OCI-LY3 (cell line): ENCODE data around the gene R3HDML.

ENCODE experiments used
- H2AFZ ChIP-seq: fragments of 200-600, 300-600 bp; shearing (Covaris generic); 2 replicates; pipeline ENCODE4 v1.6.0; 2014; ENCODE audit warnings: antibody characterized with exemption, low read depth, low read length
- H3K27ac ChIP-seq: fragments of 200-600, 300-600 bp; sonication (generic); 2 replicates; pipeline ENCODE4 v1.5.1; 2014; ENCODE audit warnings: mild to moderate bottlenecking, low read length, moderate library complexity, mixed read lengths
- H3K27me3 ChIP-seq: fragments of 200-600, 300-600 bp; sonication (generic); 2 replicates; pipeline ENCODE4 v1.6.1; 2014; ENCODE audit warnings: low read depth, low read length, mixed read lengths
- H3K36me3 ChIP-seq: fragments of 200-600, 300-600 bp; sonication (generic); replicated peaks from 2 replicates; pipeline ENCODE3; 2014; ENCODE audit warnings: low read depth, low read length, mixed read lengths
- H3K4me1 ChIP-seq: fragments of 300-600, 200-600 bp; sonication (generic); 2 replicates; pipeline ENCODE4 v1.6.1; 2014; ENCODE audit warnings: low read length, mixed read lengths
- H3K4me2 ChIP-seq: fragments of 200-600, 300-600 bp; sonication (generic); 2 replicates; pipeline ENCODE4 v1.6.1; 2014; ENCODE audit warnings: low read length, mixed read lengths
- H3K4me3 ChIP-seq: fragments of 300-600, 200-600 bp; sonication (generic); 2 replicates; pipeline ENCODE4 v1.5.1; 2014; ENCODE audit warnings: antibody characterized with exemption, mild to moderate bottlenecking, low read length, moderate library complexity
- H3K79me2 ChIP-seq: fragments of 300-600, 200-600 bp; shearing (Covaris generic); 2 replicates; pipeline ENCODE4 v1.6.1; 2014; ENCODE audit warnings: mild to moderate bottlenecking, low read length, mixed read lengths
- H3K9ac ChIP-seq: fragments of 300-600, 200-600 bp; shearing (Covaris generic); 2 replicates; pipeline ENCODE4 v1.6.0; 2014; ENCODE audit warnings: mild to moderate bottlenecking, low read length, moderate library complexity
- H3K9me3 ChIP-seq: fragments of 200-600, 300-600 bp; shearing (Covaris generic); 2 replicates; pipeline ENCODE4 v1.6.1; 2014; ENCODE audit warnings: low read length, mixed read lengths; ENCODE audit not compliant: insufficient read depth
- H4K20me1 ChIP-seq: fragments of 200-600, 300-600 bp; sonication (generic); 2 replicates; pipeline ENCODE4 v1.6.1; 2016; ENCODE audit warnings: low read length, mixed read lengths; ENCODE audit not compliant: insufficient read depth
- CTCF ChIP-seq: fragments of 200-600, 300-600 bp; sonication (generic); IDR thresholded peaks from 2 replicates; pipeline ENCODE4 v1.5.1; 2014; ENCODE audit warnings: antibody characterized with exemption, low read length, low read depth
- EZH2phosphoT487 ChIP-seq: fragments of 200-600 bp; shearing (Covaris generic); IDR thresholded peaks from 2 replicates; pipeline ENCODE4 v1.6.1; 2018; ENCODE audit warnings: antibody characterized with exemption, mixed run types, low read depth

The R3HDML gene

GRCh38 chr20:44336725-44337380 lies at the start of gene R3HDML:
R3HDML (plus strand) TSS chr20:44337043; CDS start chr20:44337158, 115 bp downstream.
- peaks cover 5% of the 10 kb centered on the region; the same call in 1 of the 2 replicates for H3K27me3 ChIP-seq
- no peak within 1 kb of the TSS for H2AFZ ChIP-seq
- H3K9me3 ChIP-seq = no peaks in the 10 kb centered on the region
- H3K79me2 ChIP-seq = no peaks in the 10 kb centered on the region
- no peak within 1 kb of the TSS for H3K27ac ChIP-seq
- no peak for TF ChIP-seq CTCF
- no peak for TF ChIP-seq EZH2phosphoT487
- no peak within 1 kb of the TSS for H3K9ac ChIP-seq
- no peak within 1 kb of the TSS for H3K4me2 ChIP-seq
- no peaks in the 10 kb centered on the region for H3K36me3 ChIP-seq
- H3K4me3 ChIP-seq = no peak within 1 kb of the TSS
- no peaks in the 10 kb centered on the region for H4K20me1 ChIP-seq
- no peaks in the 10 kb centered on the region for H3K4me1 ChIP-seq

- Histone ChIP-seq H3K79me2 (no peaks in the 10 kb centered on the region), H3K4me3 (no peak overlapping the region), H3K27ac (no peak overlapping the region), H4K20me1 (no peaks in the 10 kb centered on the region), H3K4me2 (no peak overlapping the region), H3K27me3 (peaks cover 15% of the 10 kb centered on the region), H2AFZ (no peak overlapping the region), H3K9ac (no peak overlapping the region), H3K36me3 (no peaks in the 10 kb centered on the region), H3K4me1 (no peaks in the 10 kb centered on the region), H3K9me3 (no peaks in the 10 kb centered on the region)
- TF ChIP-seq EZH2phosphoT487 (no peak), CTCF (no peak)
Observed at GRCh38 chr20:44287272-44288097, 49.4 kb upstream of the R3HDML start.

GRCh38 chr20:44288252-44288651 lies 48.6 kb upstream of the R3HDML start:
- Histone ChIP-seq H3K4me1 (no peaks in the 10 kb centered on the region), H4K20me1 (no peaks in the 10 kb centered on the region), H3K36me3 (no peaks in the 10 kb centered on the region), H3K4me3 (no peak overlapping the region), H3K9me3 (no peaks in the 10 kb centered on the region), H3K27ac (no peak overlapping the region), H3K79me2 (no peaks in the 10 kb centered on the region), H3K9ac (no peak overlapping the region), H3K27me3 (peaks cover 15% of the 10 kb centered on the region), H3K4me2 (no peak overlapping the region), H2AFZ (no peak overlapping the region)
- TF ChIP-seq EZH2phosphoT487 (no peak), CTCF (peak; percentile 20; the same call in 1 of the 2 replicates)

GRCh38 chr20:44291754-44292153 lies 45.1 kb upstream of the R3HDML start:
- Histone ChIP-seq H3K4me3 (no peak overlapping the region), H3K36me3 (no peaks in the 10 kb centered on the region), H3K27me3 (0 out of 2 replicates have a peak, but pooled peaks cover 7% of the 10 kb centered on the region), H3K9me3 (no peaks in the 10 kb centered on the region), H3K9ac (no peak overlapping the region), H3K4me2 (no peak overlapping the region), H3K79me2 (no peaks in the 10 kb centered on the region), H3K4me1 (no peaks in the 10 kb centered on the region), H4K20me1 (no peaks in the 10 kb centered on the region), H2AFZ (no peak overlapping the region), H3K27ac (no peak overlapping the region)
- no peak for TF ChIP-seq CTCF
- TF ChIP-seq EZH2phosphoT487 = no peak
